Caco-2 (cell line): Measurements from ENCODE around the gene GHR. TPM values are rescaled to one million over a fixed set of nuclear protein-coding genes. Genes with fewer than 3 reads are reported as not detected.
"Not testable (repeated sequence)": the region's sequence is repeated elsewhere in the genome, so short reads cannot be mapped to it uniquely, and the experiment has no call there.

Experiments used
- BruUV-seq: library from RNA; stranded (reverse); fragments of 400-500 nt; replicated peaks from 2 replicates; lab custom pipeline; 2021; lab: Mats Ljungman, UMichigan
- CTCF ChIA-PET: fragments of 300-600 bp; sonication (Branson Sonifier 250); formaldehyde crosslinking; loops from one replicate; lab custom pipeline; 2022; ENCODE audit warnings: antibody characterized with exemption; lab: Charles Lee
- POLR2A ChIA-PET: fragments of 300-600 bp; sonication (Branson Sonifier 250); formaldehyde crosslinking; loops from one replicate; lab custom pipeline; 2022; ENCODE audit warnings: antibody characterized with exemption; lab: Charles Lee
- DNase-seq, 2 experiments: peaks; one replicate each; pipeline versions ENCODE4 v3.0.0 to v3.0.0-alpha.2; 2020 to 2022
- H3K27me3 ChIP-seq: replicated peaks from 2 replicates; pipeline ENCODE4 v1.6.0; 2011; ENCODE audit warnings: low read length; ENCODE audit not compliant: control insufficient read depth, insufficient read depth
- H3K36me3 ChIP-seq: 2 replicates; pipeline ENCODE4 v1.5.1; 2011; ENCODE audit warnings: low read length; ENCODE audit not compliant: control insufficient read depth, insufficient read depth
- H3K4me1 ChIP-seq: fragments of 250-450 bp; sonication (Bioruptor Pico); 2 replicates; pipeline ENCODE4 v1.5.1; 2020; ENCODE audit warnings: mild to moderate bottlenecking
- H3K4me3 ChIP-seq: 2 replicates; pipeline ENCODE4 v1.5.1; 2011; ENCODE audit warnings: low read depth, mild to moderate bottlenecking, control low read depth, low read length
- H3K9me3 ChIP-seq: fragments of 250-450 bp; sonication (Bioruptor Pico); 2 replicates; pipeline ENCODE4 v1.5.1; 2020; ENCODE audit warnings: mild to moderate bottlenecking, moderate library complexity
- H3K27ac Mint-ChIP-seq: one replicate; pipeline ENCODE4 v1.8.0; 2022; ENCODE audit warnings: mixed read lengths; ENCODE audit not compliant: unreplicated experiment
- H3K27me3 Mint-ChIP-seq: one replicate; pipeline ENCODE4 v1.8.0; 2022; ENCODE audit warnings: mixed read lengths; ENCODE audit not compliant: insufficient read depth, unreplicated experiment
- H3K36me3 Mint-ChIP-seq: one replicate; pipeline ENCODE4 v1.8.0; 2022; ENCODE audit warnings: mild to moderate bottlenecking, mixed read lengths; ENCODE audit not compliant: insufficient read depth, unreplicated experiment
- H3K4me1 Mint-ChIP-seq: one replicate; pipeline ENCODE4 v1.8.0; 2022; ENCODE audit warnings: low read depth, mixed read lengths; ENCODE audit not compliant: unreplicated experiment
- H3K4me3 Mint-ChIP-seq: one replicate; pipeline ENCODE4 v1.8.0; 2022; ENCODE audit warnings: mild to moderate bottlenecking, moderate library complexity, mixed read lengths; ENCODE audit not compliant: unreplicated experiment
- H3K9me3 Mint-ChIP-seq: one replicate; pipeline ENCODE4 v1.8.0; 2022; ENCODE audit warnings: mixed read lengths; ENCODE audit not compliant: unreplicated experiment
- intact Hi-C: fragments of 100-400 bp; cut with micrococcal nuclease; formaldehyde crosslinking; loops from one replicate; pipeline ENCODE4 v1.10.0; 2022; ENCODE audit not compliant: unreplicated experiment
- total RNA-seq: library from RNA; stranded (reverse); gene quantifications from 2 replicates; pipeline ENCODE4 v1.2.3, GENCODE V29; 2022
- TF ChIP-seq, protein P1 (sequence below), 2 experiments: fragments of 200-600 bp in 1 of 2; IDR thresholded peaks; 1 replicate in 1 of 2; 2 replicates in 1 of 2; pipeline versions ENCODE4 v1.5.1 to v1.8.0; 2011 to 2022; ENCODE audit warnings: antibody characterized with exemption in 1 of 2, control low read depth in 1 of 2, inconsistent platforms in 1 of 2, low read depth in 1 of 2, low read length in 1 of 2, mild to moderate bottlenecking in 1 of 2, moderate library complexity in 1 of 2; ENCODE audit not compliant: insufficient read depth in 1 of 2, severe bottlenecking in 1 of 2, unreplicated experiment in 1 of 2

GHR gene
- total RNA-seq, 1 experiment from 2014 or later: 0.54 TPM

DNA sequence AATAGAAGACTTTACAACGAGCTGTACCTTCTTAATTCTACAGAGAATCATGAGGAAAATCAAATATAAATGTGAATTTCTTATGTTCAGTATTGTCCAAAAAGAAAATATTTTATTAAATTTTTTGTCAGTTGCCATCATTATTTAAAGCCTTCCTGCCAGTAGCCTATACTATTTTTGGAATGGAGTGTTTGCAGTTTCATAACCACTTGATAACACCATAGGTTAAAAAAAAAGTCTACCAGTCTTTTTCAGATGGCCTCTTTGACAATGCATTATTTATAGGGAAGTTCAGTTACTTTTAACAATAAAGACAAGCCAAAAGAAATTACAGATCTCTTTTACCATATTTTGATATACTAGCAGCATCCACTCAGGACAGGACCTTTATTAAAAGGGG is 253.1 kb downstream of the GHR start:
- Histone ChIP-seq H3K4me1 (no peaks in the 10 kb centered on the region), H3K36me3 (no peaks in the 10 kb centered on the region), H3K4me3 (no peak overlapping the region), H3K27me3 (no peaks in the 10 kb centered on the region), H3K9me3 (no peaks in the 10 kb centered on the region; the same call in 1 of the 2 replicates)
- ChIA-PET CTCF (no interaction called here), POLR2A (no interaction called here)
- TF ChIP-seq, protein P1, sequence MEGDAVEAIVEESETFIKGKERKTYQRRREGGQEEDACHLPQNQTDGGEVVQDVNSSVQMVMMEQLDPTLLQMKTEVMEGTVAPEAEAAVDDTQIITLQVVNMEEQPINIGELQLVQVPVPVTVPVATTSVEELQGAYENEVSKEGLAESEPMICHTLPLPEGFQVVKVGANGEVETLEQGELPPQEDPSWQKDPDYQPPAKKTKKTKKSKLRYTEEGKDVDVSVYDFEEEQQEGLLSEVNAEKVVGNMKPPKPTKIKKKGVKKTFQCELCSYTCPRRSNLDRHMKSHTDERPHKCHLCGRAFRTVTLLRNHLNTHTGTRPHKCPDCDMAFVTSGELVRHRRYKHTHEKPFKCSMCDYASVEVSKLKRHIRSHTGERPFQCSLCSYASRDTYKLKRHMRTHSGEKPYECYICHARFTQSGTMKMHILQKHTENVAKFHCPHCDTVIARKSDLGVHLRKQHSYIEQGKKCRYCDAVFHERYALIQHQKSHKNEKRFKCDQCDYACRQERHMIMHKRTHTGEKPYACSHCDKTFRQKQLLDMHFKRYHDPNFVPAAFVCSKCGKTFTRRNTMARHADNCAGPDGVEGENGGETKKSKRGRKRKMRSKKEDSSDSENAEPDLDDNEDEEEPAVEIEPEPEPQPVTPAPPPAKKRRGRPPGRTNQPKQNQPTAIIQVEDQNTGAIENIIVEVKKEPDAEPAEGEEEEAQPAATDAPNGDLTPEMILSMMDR (IDR thresholded peaks at IDR 0.05; ENCODE audit: insufficient read depth in 1 of 2, low read depth in 1 of 2, low read length in 1 of 2, severe bottlenecking in 1 of 2, unreplicated experiment in 1 of 2): no peak
- intact Hi-C loops: no loop called here
- H3K9me3 Mint-ChIP-seq: no peaks in the 10 kb centered on the region
- H3K36me3 Mint-ChIP-seq: no peaks in the 10 kb centered on the region
- BruUV-seq: no TSS peak
- no peaks in the 10 kb centered on the region for H3K4me1 Mint-ChIP-seq
- no peak for DNase-seq
- H3K4me3 Mint-ChIP-seq: no peak overlapping the region
- H3K27me3 Mint-ChIP-seq: peaks cover 2% of the 10 kb centered on the region
- H3K27ac Mint-ChIP-seq: no peak overlapping the region

DNA sequence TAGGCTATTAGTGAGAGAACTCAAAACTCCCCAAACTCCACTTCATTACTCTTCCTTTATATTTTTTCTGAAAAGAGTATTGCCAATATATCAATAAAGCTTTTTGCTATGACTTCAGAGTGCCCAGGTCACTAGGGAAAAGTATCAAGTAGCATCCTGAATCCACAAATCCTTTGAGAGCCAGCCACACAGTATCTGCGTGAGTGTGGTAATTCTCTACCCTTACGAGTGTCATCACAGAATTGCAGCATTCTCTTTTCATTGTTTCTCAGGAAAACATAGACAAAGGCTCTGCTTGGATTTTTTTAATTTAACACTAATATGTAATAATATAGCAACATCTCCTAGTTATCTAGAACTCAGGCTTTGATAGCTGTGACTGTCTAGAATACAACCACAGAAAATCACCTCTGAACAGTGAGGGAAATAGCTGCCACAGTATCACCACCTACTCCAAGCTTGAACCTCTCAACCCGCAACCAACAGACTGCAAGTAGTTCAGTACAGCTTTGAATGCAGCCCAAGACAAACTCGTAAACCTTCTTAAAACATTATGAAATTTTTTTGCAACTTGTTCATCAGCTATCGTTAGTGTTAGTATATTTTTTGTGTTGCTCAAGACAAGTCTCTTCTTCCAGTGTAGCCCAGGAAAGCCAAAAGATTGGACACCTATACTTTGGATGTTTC is 254.1 kb downstream of the GHR start:
- intact Hi-C loops: no loop called here
- ChIA-PET CTCF (no interaction called here), POLR2A (interaction anchor here (0.6 kb wide), 1 partner anchor 341 kb away, joined by 9 read pairs; no protein-coding TSS in a partner anchor)
- H3K4me1 ChIP-seq: no peaks in the 10 kb centered on the region
- no peaks in the 10 kb centered on the region for H3K36me3 ChIP-seq
- H3K36me3 Mint-ChIP-seq: no peaks in the 10 kb centered on the region
- peaks cover 2% of the 10 kb centered on the region for H3K27me3 Mint-ChIP-seq
- no peak overlapping the region for H3K4me3 Mint-ChIP-seq
- H3K9me3 ChIP-seq: no peaks in the 10 kb centered on the region; the same call in 1 of the 2 replicates
- TF ChIP-seq, protein P1 (IDR thresholded peaks at IDR 0.05; ENCODE audit: insufficient read depth in 1 of 2, low read depth in 1 of 2, low read length in 1 of 2, severe bottlenecking in 1 of 2, unreplicated experiment in 1 of 2): no peak
- no TSS peak for BruUV-seq
- no peaks in the 10 kb centered on the region for H3K9me3 Mint-ChIP-seq
- H3K4me3 ChIP-seq: no peak overlapping the region
- no peaks in the 10 kb centered on the region for H3K27me3 ChIP-seq
- no peak overlapping the region for H3K27ac Mint-ChIP-seq
- no peak for DNase-seq
- H3K4me1 Mint-ChIP-seq: no peaks in the 10 kb centered on the region

DNA sequence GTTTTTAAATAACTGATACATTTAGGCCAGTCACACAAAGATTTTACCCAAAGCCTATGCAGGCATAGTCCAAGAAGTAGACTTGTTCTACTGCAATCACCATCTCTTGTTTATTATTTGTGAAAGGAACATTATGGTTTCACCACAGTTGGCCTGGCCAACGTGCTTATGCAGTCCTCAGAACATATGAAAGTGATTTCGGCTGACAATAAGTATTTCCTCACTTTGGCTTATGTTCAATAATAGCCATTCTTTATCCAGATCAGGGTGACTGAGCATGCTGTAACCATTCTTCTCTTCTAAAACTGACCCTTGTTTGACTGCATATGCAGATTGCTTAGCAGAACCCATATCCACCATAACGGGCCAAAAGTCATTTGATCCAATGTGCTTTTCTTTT is 256.8 kb downstream of the GHR start:
- POLR2A ChIA-PET: no interaction called here
- Mint-ChIP-seq H3K4me3 (no peak overlapping the region), H3K9me3 (no peaks in the 10 kb centered on the region), H3K27ac (no peak overlapping the region), H3K36me3 (no peaks in the 10 kb centered on the region), H3K27me3 (peaks cover 2% of the 10 kb centered on the region), H3K4me1 (no peaks in the 10 kb centered on the region)
- CTCF ChIA-PET: no interaction called here
- no peak for DNase-seq
- H3K9me3 ChIP-seq: no peaks in the 10 kb centered on the region
- intact Hi-C loops: no loop called here
- no peak overlapping the region for H3K4me3 ChIP-seq
- TF ChIP-seq, protein P1 (IDR thresholded peaks at IDR 0.05; ENCODE audit: insufficient read depth in 1 of 2, low read depth in 1 of 2, low read length in 1 of 2, severe bottlenecking in 1 of 2, unreplicated experiment in 1 of 2): no peak
- no peaks in the 10 kb centered on the region for H3K27me3 ChIP-seq
- no peaks in the 10 kb centered on the region for H3K4me1 ChIP-seq
- no peaks in the 10 kb centered on the region for H3K36me3 ChIP-seq
- BruUV-seq: no TSS peak

DNA sequence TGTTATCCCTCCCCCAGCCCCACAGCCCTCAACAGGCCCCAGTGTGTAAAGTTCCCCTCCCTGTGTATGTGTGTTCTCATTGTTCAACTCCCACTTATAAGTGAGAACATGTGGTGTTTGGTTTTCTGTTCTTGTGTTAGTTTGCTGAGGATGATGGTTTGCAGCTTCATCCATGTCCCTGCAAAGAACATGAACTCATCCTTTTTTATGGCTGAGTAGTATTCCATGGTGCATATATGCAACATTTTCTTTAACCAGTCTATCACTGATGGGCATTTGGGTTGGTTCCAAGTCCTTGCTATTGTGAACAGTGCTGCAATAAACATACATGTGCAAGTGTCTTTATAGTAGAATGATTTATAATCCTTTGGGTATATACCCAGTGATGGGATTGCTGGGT is 261.8 kb downstream of the GHR start:
- H3K4me3 Mint-ChIP-seq, DNase-seq, H3K9me3 Mint-ChIP-seq, H3K27ac Mint-ChIP-seq, H3K27me3 ChIP-seq, BruUV-seq, POLR2A ChIA-PET, H3K36me3 Mint-ChIP-seq, H3K9me3 ChIP-seq, H3K4me1 ChIP-seq, CTCF ChIA-PET, H3K27me3 Mint-ChIP-seq, H3K36me3 ChIP-seq, intact Hi-C loops, H3K4me3 ChIP-seq, H3K4me1 Mint-ChIP-seq: not testable (repeated sequence)
